Stimulated activated CD8-positive, alpha-beta memory T cell treated with anti-CD3 and anti-CD28 coated beads, Interleukin-15, amount 100 ng/mL, for 24 hours (primary cell): ENCODE results near the gene ABTB1.

Experiments used
- DNase-seq: peaks from one replicate; pipeline ENCODE4 v3.0.0-alpha.2; 2020; ENCODE audit warnings: low read depth

ABTB1 gene

GRCh38 chr3:127672429-127673190 is at the start of gene ABTB1:
Gene ABTB1, plus strand, starts transcription at chr3:127672952. Its CDS starts 74 bp downstream, at chr3:127673026.
- peak; percentile 75 for DNase-seq

GRCh38 chr3:127624063-127624462 is 48.7 kb upstream of the ABTB1 start:
- no peak for DNase-seq

- DNase-seq, result no peak
Observed at GRCh38 chr3:127625821-127626220, 46.9 kb upstream of the ABTB1 start.

- no peak for DNase-seq
Observed at GRCh38 chr3:127628426-127628787, 44.3 kb upstream of the ABTB1 start.

GRCh38 chr3:127628788-127629466 is 43.8 kb upstream of the ABTB1 start, which contains the start of gene PODXL2:
Gene PODXL2, plus strand, starts transcription at chr3:127629185. Its CDS starts 35 bp downstream, at chr3:127629220.
- DNase-seq, result no peak

DNA sequence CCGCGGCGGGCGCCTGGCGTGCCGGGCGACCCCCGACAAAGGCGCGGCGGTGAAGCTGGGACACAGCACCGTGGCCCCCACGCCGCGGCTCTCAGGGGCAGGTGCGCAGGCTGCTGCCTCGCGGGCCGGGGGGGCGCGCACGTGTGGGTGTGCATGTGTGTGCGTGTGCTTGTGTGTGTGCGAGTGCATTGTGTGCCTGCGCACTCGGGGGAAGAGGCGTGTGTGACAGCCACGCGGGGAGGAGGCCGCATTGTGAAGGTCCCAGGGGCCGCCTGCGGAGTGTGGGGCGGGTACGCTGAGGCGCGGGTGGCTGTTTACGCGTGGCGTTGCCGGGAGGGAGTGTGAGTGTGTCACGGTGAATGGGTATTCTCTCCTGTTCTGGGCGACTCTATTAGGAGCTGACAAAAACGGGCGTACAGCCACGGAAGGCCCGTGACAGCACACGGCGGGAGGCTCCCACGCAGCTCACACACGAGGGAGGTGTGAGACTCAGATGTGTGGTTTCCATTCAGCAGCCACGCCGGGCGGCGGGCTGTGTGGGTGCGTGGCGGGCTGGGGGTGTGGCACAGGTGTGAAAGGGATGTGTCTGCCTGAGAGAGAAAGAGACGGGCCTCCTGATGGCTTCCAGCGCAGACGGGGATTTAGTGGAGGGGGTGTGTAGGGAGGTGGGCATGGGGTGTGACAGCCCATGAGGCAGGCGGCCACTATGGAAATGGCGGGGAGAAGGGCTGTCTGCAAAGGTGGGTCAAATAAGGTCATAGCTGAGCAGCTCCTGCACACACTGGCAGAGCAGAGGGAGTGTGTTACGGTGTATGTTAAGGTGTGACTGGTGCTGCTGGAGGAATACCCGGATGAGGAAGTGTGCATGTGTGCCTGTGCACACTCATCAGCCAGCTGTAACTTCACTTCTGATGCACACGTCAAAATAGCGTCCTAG is 43.0 kb upstream of the ABTB1 start:
- DNase-seq, result no peak

DNA sequence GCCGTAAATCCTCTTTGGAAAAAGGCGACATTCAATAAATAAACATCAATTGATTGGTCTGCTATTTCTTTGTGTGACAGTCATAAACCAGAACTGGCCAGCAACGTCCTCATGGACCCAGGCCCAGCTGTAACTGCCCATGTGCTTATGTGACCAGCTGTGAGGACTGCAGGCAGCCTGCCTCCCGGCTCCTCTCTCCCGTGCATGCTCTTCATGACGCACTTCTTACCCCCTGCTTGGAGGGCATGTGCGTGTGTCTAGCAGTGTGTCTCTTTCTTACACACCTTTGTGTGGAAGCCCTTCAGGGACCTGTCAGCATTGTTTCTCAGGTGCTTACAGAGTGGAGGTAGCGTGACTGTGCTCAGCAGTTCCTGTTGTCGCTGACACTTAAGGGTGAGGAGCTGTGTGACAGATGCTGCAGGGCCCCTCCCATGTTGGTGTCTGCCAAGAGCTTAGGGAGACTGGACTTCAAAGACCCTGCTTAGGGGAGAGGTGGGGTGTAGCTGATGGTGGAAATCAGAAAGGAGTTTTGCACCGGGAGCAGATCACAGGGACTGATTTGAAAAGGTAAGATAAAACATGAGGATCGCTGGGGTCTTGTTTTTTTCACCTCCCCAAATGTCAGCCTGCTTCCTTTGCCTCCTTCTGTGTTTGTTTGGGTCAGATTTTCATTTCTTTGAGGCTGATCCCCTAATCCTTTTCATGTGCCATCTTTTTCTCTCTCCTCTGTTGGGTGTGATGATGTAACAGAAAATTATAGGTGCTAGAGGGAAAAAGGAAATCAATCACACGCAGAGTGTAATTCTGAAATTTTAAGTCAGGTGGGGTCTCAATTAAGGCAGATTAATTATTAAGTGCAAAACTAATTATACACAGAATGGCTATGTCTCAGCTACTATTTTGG is 41.7 kb upstream of the ABTB1 start:
- no peak for DNase-seq

DNA sequence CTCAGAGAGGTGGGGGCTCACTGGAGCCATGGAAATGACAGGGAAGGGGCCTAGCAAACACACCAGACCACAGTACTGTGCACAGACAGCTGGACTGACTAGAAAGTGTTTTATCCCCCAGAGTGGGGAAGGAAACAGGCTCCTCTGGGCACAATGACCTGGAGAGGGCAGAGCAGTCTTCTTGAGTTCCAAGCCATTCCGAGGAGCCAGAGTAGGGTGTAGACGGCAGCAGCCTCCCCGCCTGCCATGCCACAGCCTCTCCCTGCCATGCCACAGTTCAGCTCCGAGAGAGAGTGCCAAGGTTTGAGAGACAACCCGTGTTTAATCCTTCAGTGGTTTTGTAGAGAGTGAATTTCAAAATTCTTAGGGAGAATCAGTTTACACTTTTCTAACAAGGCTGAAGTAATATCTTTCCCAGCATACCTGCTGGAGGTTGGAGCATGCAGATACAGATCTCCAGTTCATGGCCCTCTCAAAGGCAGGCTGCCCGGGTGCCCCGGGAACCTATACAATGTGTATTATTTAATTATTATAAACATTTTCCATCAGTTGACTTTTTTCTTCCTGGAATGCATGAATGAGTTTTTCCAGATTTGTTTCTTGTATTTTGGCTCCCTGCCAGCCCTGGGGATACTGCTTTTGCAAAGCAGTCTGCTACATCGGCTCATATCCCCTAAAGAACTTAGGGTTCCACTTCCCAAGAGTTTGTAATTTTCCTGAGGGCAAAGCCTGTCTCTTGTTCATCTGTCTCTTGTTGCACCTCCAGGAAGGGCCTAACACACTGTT is 40.5 kb upstream of the ABTB1 start:
- no peak for DNase-seq

GRCh38 chr3:127634653-127635052 is 38.1 kb upstream of the ABTB1 start:
- no peak for DNase-seq

DNA sequence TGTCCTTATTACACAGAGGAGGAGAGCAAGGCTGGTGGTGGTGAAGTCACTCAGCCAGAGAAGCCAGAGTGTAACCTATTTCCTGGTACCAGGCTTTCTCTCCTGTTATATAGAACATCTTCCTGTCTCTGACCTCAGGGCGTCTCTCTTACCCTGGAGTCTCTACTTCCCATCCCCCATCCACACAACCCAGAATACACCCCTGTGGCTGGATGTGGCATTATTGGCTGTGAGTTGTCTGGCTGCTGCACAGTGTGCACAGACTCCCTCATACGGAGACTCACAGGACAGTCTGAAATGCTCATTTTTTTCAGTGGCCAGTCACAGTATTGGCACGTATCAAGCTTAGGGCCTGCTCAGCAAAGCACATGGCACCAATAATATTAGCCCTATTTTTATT is 35.2 kb upstream of the ABTB1 start:
- DNase-seq, result no peak

DNA sequence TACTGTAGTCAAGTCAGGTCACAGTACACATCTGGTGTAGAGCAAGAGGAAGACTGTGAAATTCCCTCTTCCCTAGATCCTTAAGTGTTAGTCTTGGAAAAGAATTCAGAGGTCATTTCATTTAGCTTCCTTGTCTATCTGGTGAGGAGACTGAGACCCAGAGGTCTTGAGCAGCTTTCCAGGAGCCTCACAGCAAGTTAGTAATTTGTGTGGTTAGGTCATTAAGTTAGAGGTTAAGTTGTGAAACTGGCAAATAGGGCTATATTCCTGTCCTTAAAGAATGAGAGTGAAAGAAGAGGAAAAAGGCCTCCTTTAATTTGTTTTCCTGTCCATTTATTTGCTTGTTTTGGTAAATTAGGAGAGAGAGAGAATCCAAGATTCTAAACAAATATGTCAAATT is 34.8 kb upstream of the ABTB1 start:
- no peak for DNase-seq

- DNase-seq, result no peak
Observed at GRCh38 chr3:127639173-127640041, 33.3 kb upstream of the ABTB1 start.

DNA sequence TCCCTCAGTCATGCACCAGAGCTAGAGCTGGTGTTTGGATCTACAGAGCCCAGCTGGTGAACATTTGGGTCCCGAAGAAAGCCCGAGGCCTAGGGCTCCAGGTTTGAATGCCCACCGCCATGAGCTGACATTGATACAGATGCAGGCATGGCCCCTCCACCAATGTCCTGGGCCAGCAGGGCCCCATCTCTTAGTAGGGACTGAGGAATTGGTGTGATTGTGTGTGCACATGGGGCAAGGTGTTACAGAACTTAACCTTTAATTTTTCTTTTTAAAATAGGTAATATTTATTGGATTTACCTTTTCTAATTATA is 32.8 kb upstream of the ABTB1 start:
- no peak for DNase-seq

- DNase-seq, result no peak
Observed at GRCh38 chr3:127644641-127645370, 27.9 kb upstream of the ABTB1 start.

DNA sequence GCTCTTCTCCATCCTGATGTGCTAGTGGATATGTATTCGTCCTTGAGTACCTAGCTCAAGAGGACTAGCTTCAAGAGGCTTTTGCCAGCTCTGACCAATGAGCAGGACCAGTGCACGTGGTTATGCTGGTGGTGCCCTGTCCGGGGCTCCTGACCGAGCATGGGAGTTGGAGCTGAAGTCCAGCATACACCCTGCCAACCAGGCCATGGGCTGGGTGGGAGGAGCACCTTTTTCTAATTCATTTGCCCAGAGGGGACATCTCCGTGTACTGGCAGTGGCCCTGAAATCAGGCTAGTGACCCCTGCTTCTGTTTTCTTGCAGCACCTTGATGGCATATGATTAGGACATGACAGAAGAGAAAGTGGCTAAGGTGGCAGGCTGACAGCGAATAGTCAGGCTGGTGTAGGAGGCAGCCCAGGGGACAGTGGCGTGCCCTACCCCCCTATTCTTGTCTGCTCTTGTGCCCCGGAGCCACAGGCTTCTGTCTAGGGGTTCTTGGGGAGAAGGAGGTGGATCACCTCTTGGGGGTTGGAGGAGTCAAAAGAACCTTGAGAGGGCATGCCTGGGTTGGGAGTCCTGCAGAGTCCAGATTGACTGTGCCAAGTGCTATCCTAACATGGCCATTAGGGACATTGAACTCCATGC is 27.3 kb upstream of the ABTB1 start:
- DNase-seq, result no peak

DNA sequence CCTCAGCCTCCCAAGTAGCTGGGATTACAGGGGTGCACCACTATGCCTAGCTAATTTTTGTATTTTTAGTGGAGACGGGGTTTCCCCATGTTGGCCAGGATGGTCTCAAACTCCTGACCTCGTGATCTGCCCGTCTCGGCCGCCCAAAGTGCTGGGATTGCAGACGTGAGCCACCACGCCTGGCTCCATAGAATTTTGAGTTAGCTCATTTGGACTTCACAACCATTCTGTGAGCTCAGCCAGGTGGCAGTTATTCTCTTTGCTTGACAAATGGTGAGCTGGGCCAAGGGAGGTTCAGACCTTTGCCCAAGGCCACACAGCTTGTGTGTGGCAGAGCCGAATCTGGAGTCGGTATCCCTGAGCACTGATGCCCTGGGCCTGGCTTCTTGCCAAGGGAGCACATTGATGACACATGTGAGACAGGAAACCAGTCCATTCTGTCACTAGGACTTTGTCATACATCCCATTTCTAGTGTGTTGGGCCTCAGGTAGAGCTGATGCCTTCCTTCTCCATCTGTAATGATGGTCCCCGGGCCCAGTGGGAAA is 26.2 kb upstream of the ABTB1 start:
- no peak for DNase-seq

DNA sequence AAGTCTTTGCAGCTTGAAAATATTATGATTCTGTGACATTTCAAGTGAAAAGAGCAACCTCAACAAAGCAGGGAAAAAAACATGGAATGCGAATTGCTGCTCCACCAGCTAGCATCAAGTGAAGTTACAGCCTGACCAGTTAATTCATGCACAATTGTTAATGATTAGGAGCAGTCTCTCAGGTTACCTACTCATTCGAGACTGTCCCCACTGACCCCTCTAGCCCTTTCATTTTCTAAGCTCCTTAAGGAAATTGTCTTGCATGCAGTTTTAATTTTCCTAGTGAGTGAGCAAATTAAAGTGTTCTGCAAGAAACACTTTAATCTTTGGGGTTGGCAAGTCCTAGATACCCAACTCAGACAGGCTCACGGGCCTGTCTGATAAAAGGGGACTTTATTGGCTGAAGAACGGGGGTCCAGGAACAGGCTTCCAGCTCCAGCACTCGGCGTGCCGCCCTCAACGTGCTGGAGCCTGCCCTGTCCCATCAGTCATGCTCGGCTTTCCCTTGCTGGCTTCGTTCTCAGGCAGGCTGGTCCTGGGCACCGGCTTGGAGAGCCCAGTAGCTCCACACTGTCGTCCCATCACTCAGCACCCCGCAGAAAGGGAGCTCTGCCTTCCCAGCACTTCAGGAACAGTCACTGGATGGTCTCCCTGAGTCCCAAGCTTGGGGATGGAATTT is 25.4 kb upstream of the ABTB1 start:
- no peak for DNase-seq

DNA sequence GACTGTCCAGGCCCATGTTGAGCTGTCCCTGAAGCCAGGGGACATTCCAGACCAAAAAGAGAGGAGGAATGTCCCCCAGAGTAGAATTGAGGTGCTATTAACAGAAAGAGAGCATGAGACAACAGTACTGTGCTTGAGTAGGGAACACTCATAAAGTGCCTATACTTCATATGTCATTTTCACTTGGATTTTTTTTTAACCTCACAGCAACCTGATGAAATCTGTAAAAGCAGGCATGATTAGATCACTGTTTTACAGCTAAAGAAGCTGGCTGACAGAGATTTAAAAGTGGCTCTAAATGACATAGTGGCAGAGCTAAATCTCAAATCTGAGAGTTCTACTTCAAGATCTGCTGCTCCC is 24.9 kb upstream of the ABTB1 start:
- no peak for DNase-seq
